ENCODE data around the gene CASP5.
"Not testable (repeated sequence)": the region's sequence is repeated elsewhere in the genome, so short reads cannot be mapped to it uniquely, and the experiment has no call there.

CASP5 gene

DNA sequence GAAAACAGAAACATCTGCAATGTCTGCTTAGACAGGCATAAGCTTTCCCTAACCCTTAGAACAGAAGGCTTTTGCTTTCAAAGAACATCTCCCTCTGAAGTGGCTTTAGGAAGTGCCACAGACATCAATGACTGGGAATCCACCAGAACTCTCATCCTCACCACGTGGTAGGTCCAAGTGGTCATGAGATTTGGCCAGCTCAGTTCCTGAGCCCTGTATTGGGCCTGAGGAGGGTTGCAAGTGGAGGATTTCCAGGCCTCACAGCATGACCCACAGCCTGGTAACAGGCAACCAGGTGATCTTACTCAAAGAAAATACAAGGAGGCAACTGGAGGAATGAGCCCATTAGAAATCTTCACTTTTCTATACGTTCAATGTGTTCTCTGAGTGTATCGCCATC, 10.4 kb upstream of the CASP5 start:
- no peak for DNase-seq

GRCh38 chr11:105032495-105032894, 9.5 kb upstream of the CASP5 start:
- DNase-seq = no peak

- no peak for DNase-seq
Measured at GRCh38 chr11:105027678-105028077, 4.7 kb upstream of the CASP5 start.

- DNase-seq = no peak
Measured at GRCh38 chr11:105024394-105024793, 1.4 kb upstream of the CASP5 start.

DNA sequence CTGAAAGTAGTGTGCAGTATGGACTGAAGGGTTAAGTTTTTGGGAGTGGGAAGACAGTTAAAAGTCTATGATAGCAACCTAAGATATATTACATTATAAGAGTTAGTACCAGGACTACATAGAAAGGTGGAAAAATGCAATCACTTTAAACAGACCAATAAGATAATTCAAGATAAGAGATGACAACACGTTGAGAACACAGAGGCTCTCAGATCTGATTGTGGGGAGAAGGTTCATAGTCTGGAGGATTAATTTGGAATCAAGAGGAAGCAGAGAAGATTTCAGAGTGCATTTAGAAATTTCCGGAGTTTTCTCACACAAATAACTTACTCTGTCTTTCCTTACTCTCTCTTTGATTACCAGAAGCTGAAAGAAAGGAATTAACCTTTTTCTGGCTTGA, 441 bp downstream of the CASP5 start:
- no peak for DNase-seq

DNA sequence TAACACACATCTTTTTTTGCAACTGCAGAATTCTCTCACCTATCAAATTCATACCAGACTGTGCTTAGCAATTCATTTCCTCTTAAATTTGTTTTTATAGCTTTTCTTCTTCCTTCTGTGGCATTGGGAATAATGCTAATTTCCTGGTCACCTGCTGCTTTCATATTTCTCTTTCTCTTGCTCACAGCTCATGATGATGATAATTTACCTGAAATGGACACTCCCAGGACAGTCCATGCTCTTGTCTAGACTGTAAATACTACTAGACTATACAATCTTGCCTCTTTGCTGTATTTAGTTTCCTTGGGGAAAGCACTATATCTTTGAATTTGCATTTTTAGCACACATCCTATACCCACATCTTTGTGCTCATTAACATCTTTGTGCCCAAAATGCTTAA, 15.5 kb downstream of the CASP5 start:
- no peak for DNase-seq

DNA sequence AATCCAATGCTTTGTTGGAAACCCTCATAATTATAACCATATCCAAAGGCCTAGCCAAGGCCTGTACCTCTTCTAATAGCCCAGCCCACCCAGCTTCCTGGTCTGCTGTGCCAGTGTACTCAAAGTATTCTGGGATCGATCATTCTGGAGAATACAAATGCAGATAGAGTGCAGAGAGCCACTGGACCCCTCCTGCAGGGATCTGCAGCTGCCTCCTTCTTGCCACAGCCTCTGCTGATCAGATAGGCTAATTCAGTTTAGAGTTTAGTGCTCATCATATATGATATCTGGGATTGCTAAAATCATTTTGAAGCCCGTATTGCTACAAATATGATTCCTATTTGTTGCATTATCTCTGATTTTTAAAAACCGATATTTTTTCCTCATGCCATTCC, 17.5 kb downstream of the CASP5 start:
- no peak for DNase-seq

DNA sequence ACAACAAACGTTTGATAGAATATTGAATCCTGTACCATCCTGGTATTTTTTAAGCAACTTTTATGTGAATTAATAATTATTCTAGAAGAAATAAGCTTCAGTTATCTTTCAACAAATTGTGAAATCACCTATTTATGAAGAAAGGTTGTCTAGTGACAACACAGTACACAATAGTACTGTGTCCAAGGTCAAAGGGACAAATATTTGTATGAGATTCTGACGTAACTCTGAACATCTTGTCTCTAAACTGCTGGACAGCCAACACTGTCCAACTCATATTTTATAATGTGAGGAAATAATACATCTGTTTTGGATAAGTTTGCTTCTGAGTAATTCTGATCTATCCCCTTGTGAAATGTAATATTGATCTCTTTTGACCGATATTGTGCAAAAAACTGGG, 18.9 kb downstream of the CASP5 start:
- DNase-seq = no peak

GRCh38 chr11:105003151-105003550, 19.8 kb downstream of the CASP5 start:
- DNase-seq = no peak

- peak; percentile 30 for DNase-seq
Measured at GRCh38 chr11:105000797-105001196, 22.2 kb downstream of the CASP5 start.

GRCh38 chr11:105000167-105000566, 22.8 kb downstream of the CASP5 start:
- no peak for DNase-seq

DNA sequence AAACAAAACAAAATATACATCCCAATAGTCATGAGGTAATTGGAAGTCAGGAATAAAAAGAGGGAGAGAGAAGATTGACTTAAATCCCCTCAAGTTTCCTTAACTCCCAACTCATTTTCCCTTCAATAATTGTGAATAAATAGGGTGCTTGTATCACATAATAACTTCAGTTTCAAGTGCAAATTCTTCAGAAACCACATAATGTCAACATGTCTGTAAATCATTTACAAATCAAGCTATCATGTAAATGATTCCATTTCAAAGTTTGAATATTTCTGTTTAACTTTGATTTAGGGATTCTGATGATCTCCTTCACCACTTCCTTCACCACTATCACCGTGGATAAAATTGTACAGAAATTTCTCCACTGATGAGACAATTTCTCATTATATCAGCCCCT, 23.2 kb downstream of the CASP5 start:
- DNase-seq = no peak

- no peak for DNase-seq
Measured at GRCh38 chr11:104997288-104997687, 25.7 kb downstream of the CASP5 start.

DNA sequence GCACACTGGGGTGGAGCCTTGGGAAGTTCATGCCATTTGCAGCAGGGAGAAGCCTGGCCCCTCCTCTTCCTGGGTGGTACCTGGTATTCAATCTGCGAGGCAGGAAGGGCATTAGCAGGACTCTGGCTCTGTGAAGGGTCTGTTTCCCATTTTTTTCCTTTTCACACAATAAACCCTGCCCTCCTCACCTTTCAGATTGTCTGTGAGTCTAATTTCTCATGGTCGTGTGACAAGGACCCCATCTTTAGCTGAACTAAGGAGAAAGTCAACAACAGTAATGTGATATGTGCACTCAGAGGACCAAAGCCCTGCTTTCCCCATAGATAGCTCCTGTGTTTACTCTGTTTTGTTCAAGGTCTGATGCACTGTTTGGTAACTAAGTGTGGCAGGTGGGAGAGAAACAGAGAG, 28.0 kb downstream of the CASP5 start:
- no peak for DNase-seq

- no peak for DNase-seq
Measured at GRCh38 chr11:104992781-104993180, 30.2 kb downstream of the CASP5 start.

DNA sequence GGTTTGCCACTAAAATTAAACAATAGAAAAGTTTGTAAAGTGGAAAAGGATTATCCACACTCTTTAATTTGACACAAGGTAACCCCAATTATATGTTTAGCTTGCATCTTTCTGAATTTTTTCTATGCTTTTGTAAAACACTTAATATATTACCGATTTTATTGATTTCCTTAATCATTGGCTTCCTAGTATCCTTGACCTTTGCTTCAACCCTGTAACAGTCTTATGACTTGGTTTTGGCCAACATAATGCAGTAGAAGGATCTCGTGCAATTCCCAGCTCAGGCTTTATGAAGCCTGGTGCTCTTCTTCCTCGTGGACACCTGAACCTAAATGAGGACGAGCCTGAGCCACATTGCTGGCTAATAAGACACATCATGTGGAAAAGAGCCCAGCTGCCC, 31.0 kb downstream of the CASP5 start:
- DNase-seq = no peak

- no peak for DNase-seq
Measured at GRCh38 chr11:104984808-104985207, 38.2 kb downstream of the CASP5 start.

DNA sequence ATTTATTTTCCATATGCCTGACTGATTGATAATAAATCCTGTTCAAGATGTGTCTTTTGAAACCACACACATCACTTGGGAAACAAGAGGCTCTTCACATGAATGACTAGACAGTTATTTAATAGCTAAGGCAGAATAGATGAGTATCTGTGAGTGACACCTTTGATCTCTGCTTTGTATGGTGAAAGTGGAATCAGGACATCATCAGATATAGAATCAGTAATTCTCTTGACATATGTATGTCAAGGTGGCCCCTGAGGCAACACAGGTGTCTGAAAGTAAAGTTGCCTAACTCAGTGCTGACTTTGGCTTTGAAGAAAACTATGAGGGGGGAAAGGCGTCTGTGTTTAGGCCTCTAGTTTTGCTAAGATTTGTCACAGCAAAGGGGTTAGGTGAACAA, 43.1 kb downstream of the CASP5 start:
- no peak for DNase-seq

DNA sequence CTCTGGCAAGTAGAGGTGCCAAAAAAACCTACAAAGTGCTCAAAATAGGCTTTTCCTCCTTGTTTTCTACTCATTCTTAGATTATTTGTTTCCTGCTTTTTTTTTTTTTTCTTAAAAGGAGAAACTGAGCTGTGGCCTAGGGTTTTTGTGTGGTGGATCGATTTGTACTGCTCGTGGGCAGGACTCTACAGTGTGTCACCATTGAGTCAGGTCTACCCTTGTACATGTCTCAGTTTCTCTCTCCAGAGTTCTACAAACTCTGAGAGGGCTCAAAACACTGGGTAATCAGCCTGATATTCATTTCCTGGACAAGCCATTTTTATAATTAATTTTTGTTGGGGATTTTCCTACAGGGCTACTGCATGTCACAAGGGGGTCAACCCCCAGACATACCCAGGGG, 49.4 kb downstream of the CASP5 start:
- DNase-seq = no peak

- not testable (repeated sequence) for DNase-seq
Measured at GRCh38 chr11:104972924-104973323, 50.0 kb downstream of the CASP5 start.

GRCh38 chr11:104970756-104971155, 52.2 kb downstream of the CASP5 start:
- DNase-seq = no peak

DNA sequence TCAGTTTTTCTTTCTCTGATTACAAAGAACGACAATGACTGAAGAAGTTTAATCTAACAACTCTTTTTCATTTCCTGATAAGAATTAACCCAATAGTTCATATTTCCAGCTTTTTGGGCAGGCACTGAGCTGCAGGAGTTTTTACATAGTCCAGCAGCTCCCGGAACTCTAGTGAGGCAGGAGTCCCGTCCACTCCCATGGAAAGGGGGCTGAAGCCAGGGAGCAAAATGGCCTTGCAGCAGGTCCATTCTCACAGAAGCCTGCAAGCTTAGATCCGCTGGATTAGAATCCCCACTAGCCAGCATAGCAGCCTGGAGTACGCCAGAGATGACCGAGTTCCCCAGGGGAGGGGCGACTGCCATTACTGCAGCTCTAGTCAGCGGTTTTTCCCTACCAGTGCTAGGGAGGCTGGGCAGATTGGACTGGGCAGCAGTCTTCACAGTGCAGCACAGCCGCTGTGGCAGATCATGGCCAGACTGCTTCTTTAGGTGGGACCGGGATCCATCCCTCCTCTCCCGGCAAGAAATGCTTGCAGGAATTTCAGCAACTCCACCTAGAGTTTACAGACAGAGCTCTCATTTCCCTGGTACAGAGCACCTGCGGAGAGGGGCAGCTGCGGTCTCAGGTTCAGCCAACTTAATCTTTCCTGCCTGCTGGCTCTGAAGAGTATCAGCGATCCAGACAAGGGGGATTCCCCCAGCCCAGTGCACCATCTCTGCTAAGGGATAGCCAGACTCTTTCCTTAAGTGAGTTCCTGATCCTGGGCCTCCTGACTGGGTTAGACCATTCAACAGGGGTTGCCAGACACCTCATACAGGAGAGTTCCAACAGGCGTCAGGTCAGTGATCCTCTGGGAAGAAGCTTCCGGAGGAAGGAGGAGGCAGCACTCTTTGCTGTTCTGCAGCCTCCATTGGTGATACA, 53.9 kb downstream of the CASP5 start:
- DNase-seq = no peak

DNA sequence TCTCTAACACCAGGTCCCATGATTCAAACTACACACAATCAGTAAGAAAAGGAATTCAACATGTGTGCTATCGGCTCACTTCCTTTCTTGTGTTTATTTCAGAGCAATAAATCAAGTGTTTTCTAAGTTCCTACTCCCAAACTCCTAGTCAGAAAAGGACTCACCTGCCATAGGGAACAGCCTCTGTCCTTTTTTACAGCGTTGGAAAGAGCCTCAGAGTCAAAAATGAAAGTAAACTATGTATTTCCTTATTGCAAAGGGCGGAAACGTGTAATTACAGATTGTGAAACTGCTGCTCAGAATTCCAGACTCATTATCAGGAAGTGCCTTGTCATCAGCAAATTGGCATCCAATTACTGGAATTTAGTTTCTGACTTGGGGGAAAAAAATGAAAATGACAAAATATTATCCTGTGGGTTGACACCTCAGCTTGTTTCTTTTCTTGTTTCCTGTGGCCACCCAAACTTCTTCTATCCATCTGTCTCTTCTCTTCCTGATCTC, 54.6 kb downstream of the CASP5 start, which contains the start of gene CASP4:
CASP4 (minus strand) TSS at position 220 of the 501 bp plus-strand sequence; CDS start at position 171, 49 bp downstream.
- DNase-seq = no peak

DNA sequence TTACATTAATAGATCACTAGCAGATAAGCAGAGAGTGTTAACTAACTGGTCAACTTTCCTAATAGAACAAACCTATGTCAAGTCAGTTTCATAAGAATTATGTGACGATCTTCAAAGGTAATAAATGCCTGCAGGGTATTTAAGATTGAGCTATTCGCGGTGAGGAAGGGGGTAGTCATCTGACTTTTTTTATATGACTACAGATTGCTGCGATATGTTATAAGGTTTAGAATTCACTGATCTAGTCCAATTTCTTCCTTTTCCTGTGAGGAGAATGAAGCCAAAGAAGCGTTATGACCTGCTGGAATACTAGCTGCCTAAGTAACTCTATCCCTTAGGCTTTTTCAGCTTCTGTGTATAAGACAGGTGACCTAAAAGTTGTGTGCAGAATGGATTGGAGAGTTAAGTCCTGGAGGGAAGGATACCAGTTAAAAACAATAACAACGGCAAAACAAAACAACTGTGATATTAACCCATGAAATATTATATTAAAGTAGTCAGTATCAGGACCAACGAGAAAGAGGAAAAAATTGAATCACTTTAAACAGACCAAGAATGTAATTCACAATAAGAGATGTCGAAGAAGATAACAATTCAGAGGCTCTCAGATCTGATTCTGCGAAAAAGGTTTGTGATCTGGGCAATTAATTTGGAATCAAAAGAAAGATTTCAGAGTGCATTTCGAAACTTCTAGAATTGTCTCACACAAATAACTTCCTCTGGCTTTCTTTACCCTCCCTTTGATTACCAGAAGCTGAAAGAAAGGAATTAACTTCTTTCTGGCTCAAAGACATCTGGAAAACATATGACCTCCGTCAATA, 55.2 kb downstream of the CASP5 start:
- DNase-seq = no peak

Measured in stimulated activated CD4-positive, alpha-beta T cell treated with anti-CD3 and anti-CD28 coated beads, Interleukin-12 subunit alpha, Interleukin-12 subunit beta, amount 100 ng/mL, for 4 hours (primary cell).